OCI-M2 (cell line): ENCODE results near the gene COL6A1.

Source experiments
- DNase-seq: peaks from one replicate; lab custom pipeline; 2025; ENCODE audit not compliant: unreplicated experiment; lab: John Stamatoyannopoulos, UW

Gene COL6A1

DNA sequence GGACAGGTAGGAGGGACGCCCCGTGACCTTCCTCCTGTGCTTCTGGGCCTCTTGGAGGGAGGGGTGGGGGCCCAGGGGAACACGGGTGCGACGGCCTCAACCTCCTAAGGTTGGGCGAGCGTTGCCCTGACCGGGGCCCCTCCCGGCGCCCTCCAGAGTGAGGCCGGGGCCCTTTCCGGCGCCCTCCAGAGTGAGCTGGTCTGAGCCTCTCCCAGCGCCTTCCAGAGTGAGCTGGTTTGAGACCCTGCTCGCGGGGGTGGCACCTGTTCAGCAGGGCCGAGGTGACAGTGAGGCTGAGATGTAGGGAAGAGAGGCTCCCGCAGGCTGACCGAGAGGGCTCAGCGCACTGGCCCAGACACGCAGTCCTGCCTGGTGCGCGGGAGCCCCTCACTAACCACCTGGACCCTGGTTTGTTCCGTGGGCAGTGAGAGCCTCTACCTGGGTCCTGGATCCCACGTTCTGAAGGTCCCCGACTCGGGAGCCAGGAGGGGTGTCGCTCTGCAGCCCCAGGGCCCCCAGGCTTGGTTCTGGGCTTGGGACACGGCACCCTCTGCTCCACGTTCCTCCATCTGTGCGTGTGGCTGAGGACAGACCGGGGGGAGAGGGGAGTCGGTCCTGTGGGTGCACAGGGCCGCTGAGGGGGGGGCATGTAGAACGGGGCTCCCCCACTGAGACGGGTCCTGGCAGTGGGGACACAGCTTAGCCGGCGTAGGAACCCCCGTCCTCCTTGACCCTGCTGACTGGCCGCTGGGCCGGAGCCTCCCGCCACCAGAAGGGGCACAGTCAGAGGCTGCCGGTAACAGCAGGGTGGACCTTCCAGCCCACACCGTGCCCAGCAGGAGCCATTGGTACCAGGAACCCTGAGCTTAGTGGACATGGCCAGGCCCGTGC lies 1.4 kb downstream of the COL6A1 start:
- no peak for DNase-seq

DNA sequence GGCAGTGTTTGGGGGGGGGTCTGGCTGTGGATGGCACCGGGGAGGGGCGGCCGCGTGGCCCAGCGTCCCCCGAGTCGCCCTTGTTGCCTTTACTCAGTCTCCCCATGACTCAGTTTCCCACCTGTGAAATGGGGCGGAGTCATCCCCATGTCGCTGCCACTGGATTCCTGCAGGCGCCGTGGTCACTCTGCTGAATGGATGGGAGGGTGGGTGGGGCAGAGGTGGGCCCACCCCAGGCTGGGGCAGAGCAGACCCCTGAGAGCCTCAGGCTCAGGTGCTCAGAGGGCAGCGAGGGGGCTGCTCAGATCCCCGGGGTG lies 2.0 kb downstream of the COL6A1 start:
- DNase-seq: no peak

DNA sequence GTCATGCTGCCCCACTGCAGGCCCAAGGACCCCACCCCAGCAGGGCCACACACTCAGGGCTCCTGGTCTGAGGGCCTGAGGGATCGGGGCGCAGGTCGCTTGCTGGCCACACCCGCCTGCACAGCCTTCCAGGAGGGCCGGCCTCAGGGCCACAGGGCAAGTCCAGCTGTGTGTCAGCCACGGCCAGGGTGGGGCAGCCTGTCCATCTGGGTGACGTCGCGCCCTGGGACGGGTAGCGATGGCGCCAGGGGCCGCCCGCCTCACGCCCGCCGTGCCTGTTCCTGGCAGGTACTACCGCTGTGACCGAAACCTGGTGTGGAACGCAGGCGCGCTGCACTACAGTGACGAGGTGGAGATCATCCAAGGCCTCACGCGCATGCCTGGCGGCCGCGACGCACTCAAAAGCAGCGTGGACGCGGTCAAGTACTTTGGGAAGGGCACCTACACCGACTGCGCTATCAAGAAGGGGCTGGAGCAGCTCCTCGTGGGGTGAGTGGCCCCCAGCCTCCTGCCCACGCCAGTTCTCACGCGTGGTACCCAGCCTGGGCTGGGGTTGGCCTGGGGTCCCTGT lies 2.5 kb downstream of the COL6A1 start:
- DNase-seq: no peak

DNA sequence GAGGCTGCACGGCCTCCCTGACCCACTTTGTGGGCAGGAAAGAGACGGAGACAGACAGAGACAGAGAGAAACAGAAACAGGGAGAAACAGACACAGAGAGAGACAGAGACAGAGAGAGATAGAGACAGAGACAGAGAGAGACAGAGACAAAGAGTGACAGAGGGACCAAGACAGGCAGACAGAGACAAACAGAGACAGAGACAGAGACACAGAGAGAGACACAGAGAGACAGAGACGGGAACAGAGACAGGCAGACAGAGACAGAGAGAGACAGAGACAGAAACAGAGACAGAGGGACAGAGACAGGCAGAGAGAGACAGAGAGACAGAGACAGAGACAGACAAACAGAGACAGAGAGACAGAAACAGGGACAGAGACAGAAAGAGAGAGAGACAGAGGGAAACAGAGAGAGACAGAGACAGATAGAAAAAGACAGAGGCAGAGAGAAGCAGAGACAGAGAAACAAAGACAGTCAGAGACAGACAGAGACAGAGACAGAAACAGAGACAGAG lies 3.1 kb downstream of the COL6A1 start:
- DNase-seq: no peak

DNA sequence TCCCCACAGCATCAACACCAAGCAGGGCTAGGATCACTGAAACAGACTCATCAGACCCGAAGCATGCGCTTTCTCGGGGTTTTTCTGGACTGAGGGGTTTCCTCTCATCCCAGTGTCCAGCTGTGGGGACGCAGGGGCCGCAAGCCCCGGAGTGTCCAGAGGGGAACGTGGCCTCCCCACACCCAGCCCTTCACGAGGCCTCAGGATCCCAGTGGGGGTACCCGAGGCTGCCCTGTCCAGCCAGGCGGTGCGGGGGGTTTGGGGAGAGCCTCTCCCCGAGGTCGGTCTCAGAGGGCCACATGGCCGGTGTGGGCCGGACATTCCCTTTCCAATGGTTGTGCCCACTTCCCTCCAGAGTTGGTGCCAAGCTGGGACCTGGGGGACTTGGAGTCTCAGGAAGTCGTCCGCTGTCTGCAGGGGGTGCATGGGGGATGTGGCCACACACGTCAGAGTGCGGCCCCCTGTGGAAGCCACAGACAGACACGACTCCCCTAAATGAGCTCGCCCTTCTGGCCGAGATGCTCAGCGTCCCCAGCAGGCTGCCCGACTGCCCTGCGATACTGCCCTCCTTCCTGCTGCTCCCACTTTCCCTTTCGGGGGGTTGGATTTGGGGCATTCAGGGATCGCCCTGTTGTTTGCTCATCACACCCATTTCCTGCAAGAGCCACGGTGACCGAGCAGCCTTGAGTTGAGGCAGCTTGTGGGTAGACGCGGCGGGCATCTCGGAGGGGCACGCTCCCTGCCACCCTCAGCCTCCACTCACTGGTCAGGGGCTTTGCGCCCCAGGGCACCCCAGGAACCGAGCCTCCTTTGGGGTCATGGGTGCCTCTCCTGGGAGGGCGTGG lies 4.1 kb downstream of the COL6A1 start:
- DNase-seq: no peak

DNA sequence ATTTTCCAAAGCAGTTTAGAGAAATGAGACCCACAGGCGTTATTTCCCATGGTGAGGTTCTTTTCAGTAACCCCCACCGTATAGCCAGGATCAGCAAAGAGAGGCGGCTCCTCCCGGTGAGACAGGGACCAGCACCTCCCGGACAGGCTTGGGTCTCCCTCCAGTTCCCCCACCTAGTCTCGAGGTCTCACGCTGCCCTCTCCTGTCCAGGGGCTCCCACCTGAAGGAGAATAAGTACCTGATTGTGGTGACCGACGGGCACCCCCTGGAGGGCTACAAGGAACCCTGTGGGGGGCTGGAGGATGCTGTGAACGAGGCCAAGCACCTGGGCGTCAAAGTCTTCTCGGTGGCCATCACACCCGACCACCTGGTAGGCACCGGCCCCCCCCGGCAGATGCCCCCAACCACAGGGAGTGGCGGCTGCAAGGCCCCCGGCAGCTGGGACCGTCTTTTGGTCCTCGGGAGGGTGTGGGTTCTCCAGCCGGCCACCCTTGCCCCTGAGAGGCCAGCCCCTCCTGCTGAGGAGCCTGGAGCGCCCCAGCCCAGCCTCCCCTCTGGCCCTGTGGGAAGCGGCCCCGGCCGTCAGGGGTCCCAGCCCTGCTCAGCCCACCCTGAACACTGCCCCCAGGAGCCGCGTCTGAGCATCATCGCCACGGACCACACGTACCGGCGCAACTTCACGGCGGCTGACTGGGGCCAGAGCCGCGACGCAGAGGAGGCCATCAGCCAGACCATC lies 4.9 kb downstream of the COL6A1 start:
- DNase-seq: no peak

DNA sequence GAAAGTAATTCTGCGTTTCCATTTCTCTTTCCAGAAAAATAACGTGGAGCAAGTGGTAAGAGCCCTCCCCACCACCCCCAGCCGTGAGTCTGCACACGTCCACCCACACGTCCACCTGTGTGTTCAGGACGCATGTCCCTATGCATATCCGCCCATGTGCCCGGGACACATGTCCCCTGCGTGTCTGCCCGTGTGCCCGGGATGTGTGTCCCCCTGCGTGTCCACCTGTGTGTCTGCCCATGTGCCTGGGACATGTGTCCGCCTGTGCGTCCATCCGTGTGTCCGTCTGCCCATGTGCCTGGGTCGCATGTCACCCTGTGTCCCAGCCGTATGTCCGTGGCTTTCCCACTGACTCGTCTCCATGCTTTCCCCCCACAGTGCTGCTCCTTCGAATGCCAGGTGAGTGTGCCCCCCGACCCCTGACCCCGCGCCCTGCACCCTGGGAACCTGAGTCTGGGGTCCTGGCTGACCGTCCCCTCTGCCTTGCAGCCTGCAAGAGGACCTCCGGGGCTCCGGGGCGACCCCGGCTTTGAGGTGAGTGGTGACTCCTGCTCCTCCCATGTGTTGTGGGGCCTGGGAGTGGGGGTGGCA lies 5.6 kb downstream of the COL6A1 start:
- DNase-seq: no peak

DNA sequence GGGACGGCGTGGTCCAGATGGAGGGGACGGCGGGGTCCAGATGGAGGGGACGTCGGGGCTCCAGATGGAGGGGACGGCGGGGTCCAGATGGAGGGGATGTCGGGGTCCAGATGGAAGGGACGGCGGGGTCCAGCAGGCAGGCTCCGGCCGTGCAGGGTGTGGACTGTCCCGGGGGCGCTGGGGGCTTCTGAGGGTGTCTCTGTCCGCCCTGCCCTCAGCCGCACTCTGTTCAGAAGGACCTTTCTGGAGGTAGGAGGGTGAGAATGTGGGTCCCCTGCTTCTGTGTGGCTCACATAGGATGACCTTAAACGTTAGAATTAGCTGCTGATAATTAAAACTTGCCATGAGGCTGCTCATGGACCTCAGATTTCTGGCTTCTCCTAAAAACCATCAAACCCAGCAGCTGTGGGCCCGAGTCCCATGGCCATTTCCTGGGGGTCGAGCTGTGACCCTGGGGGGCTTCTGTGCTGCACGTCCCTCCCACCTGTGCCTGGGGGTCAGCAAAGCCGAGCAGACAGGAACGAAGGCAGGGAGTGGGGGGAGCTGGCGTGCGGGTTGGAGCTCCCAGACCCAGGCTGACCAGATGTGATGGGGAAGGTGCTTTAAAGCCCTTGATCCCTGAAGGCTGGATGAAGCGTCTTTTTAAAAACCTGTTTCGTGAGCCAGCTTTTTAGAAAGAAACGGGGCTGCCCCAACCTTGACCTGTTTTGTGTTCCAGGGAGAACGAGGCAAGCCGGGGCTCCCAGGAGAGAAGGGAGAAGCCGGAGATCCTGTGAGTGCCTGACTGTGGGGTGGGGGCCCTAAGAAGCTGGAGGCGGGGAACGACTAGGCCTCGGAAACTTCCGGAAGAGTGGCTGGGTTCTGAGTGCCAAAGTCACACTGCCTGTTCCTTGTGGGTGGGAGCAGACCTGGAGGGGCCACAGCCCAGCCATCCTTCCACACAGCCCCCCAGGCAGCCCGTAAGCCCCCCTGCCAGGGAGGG lies 7.1 kb downstream of the COL6A1 start:
- DNase-seq: no peak

DNA sequence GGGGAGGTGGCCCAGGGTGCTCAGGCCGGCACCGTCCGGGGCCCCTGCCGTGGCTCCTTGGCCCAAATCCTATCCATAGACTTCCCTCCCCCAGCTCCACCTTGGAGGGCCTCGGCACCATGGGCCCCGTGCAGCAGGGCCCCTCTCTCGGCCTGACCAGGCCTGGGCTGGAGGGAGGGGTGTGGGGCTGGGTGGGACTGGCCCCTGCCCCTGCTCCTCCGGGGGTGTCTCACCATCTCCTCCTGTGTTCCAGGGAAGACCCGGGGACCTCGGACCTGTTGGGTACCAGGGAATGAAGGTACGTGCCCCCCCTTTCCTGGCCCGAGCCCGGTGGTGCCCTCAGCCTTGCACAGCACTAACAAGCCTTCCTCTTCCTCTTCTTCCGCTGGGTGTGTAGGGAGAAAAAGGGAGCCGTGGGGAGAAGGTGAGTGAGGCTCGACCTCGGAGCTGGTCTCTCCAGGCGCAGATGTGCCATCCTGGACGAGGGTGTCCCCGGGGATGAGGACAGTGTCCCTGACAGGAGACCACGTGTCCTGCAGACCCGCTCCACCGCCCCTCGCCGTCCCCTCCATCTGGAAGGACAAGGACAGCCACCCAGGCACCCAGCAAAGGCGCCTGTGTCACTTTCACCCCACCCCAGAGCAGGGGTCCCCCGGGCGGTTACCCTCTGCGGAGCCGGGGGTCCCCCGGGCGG lies 7.9 kb downstream of the COL6A1 start:
- DNase-seq: no peak

DNA sequence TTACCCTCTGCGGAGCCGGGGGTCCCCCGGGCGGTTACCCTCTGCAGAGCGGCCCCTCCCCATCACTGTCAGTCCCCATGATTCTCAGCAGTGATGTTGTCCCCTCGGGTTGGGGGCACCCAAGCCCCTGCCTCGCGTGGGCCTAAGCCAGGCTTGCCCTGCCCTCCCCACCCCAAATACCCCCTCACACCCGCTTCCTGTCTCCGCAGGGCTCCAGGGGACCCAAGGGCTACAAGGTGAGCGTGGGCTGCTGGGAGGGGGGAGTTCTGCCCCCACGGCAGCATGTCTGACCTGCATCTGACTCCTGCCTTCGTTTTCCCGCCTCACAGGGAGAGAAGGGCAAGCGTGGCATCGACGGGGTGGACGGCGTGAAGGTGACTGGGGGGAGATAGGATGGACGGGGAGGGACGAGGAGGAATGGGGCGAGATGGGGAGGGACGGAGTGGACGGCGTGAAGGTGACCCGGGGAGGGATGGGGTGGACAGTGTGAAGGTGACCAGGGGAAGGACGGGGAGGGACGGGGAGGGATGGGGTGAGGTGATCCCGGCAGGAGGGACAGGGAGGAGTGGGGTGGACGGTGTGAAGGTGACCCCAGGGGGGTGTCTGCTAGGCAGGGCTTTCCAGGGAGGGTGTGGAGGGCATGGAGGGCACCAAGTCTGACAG lies 8.6 kb downstream of the COL6A1 start:
- DNase-seq: no peak

DNA sequence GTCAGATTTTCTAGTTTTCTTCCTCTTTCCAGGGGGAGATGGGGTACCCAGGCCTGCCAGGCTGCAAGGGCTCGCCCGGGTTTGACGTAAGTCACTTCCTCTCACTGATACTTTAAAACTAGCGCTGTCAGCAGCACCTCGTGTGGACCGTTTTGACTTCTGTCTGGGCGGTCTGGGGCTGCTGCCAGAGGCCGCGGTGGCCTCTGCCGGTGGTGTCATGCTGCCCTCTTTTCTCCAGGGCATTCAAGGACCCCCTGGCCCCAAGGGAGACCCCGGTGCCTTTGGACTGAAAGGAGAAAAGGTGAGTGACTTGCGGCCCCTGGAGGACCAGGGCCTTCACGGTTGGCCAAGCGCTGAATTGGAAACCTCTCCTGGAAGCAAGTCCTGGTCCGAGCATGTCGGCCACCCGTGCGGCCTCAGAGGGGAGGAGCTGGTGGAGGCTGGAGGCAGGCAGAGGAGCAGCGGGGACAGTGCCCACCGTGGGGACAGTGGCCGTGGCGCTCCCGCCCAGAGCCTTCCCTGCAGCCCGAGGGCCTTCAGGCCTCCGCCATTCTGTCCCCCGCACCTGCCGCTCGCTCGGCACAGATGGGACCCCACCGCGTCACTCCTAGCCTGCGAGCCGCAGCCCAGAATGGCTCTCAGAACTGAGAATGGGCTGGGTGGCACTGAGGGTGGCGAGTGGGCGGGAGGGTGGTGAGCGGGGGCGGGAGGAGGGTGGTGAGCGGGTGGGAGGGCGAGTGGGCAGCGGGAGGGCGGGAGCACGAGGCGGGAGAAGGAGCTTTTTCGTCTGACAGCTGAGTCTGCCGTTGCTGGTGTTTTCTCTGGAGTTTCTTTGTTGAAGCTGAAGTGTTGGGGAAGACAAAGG lies 9.4 kb downstream of the COL6A1 start:
- DNase-seq: no peak

DNA sequence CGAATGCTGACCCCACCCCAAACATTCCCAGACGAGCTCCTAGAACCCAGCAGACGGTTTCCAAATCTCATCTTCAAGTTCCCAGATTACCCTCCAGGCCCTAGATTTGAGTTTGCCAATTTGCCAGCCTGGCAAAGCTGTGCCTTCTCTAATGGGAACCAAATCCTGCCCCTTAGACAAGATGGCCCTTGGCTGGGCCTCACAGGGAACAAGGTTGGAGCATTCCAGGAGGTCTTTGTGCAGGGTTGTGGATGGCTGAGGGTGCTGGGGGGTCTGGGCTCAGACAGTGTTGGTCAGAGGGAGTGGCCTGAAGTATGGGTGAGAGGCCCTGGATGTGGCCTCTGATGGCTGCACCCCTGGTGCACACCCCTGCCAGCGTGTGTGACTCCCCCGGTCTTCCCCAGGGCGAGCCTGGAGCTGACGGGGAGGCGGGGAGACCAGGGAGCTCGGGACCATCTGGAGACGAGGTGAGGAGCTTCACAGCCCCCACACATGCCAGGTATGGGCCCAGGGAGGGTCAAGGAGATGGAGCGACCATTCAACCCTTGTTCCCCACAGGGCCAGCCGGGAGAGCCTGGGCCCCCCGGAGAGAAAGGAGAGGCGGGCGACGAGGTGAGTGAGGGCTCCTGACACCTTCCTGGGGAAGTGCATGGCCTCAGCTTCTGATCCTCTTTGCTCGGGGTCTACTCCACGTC lies 10.2 kb downstream of the COL6A1 start:
- DNase-seq: no peak

DNA sequence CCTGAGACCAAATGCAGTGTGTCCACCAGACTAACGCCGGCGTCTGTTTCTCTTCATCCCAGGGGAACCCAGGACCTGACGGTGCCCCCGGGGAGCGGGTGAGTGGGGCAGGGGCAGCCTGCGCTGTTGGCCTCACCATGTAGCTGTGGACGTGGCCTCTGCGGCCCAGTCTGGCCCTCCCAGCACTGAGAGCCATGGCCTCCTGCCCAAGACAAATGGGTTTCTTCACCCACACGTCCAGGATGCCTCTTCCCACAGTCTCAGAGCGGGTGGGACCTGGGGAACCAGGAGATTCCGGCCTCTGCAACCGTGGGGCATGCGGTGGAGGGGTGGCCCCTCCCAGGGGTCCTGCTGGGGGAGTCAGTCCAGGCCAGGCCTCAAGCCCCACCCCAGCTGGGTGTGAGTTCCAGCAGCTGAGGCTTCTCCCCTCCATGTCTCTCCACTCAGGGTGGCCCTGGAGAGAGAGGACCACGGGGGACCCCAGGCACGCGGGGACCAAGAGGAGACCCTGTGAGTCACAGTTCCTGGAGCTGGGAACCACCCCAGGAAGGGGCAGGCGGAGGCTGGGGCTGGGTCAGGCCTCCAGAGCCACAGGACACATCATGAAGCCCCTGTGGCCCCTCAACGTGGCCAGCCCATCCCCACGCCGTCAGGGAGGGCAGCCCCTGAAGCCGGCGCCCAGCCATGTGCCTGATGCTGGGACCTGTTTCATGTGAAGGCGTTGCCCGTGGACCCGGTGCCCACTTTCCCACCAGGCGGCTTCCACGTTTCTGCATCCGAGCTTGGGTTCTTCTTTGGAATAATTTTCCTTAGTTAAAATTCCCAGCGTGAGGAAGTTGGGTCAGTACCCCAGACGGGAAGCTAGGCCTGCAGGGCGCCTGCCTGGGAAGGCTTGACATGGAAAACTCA lies 11.0 kb downstream of the COL6A1 start:
- no peak for DNase-seq

DNA sequence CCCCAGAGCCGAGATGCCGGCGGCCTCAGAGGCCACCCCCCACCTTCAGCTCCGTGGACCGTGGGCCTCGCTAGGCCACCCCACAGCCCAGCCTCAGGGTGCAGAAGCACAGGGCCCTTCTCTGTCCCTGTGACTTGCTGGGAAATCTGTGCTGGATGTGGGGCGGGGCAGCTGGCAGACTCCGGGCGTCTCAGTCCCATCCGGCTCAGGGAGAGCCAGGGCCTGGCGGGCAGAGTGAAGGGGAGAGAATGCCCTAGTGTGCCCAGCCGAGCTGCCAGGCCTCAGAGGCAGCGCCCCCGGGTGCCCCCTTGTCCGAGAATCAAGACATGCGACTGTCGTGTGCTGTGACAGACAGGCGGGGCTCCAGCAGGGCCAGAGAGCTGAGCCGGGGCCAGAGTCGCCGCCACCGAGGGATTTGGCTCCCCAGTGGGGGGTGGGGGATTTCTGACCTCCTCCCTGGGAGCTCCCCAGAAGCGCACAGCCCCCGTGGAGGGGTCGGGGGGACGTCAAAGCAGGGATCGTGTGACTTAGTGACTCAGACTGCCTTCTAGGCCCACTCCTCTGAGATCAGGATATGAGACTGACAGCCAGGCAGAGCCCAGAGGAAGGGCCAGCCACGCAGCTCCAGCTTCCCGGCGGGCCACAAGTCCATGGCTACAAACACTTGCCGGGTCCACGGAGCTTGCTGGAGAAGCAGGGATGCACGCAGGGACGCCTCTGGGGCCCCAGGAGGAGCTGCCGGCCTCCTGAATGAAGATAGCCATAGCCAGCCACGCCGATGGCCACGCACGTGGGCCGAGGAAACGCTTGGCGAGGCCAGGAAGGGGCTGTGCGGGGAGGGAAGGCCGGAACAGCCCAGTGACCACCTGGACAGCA lies 11.9 kb downstream of the COL6A1 start:
- DNase-seq: no peak
